Effector memory CD8-positive, alpha-beta T cell (primary cell): ENCODE measurements around the gene PTPRM.

Source experiments
- ATAC-seq: fragments of 150-1000 bp; cut with Tn5 transposase; replicated peaks from 2 replicates; pipeline ENCODE4 v1.10.0; 2021; ENCODE audit warnings: mild to moderate bottlenecking, moderate library complexity
- DNase-seq, 3 experiments: peaks; one replicate each; pipeline ENCODE4 v3.0.0; 2021
- H3K27ac Mint-ChIP-seq, 2 donors: one replicate each; pipeline ENCODE4 v1.8.0; 2022; ENCODE audit warnings: mild to moderate bottlenecking in 2 of 2, mixed read lengths in 2 of 2, moderate library complexity in 2 of 2
- H3K27me3 Mint-ChIP-seq, 2 donors: one replicate each; pipeline ENCODE4 v1.8.0; 2022; ENCODE audit warnings: mixed read lengths in 2 of 2
- H3K36me3 Mint-ChIP-seq: one replicate; pipeline ENCODE4 v1.8.0; 2022; ENCODE audit warnings: mild to moderate bottlenecking, moderate library complexity, mixed read lengths; ENCODE audit not compliant: insufficient read depth
- H3K4me1 Mint-ChIP-seq, 2 donors: one replicate each; pipeline ENCODE4 v1.8.0; 2022; ENCODE audit warnings: low read depth in 2 of 2, mixed read lengths in 2 of 2
- H3K4me3 Mint-ChIP-seq, 2 donors: one replicate each; pipeline ENCODE4 v1.8.0; 2022; ENCODE audit warnings: mild to moderate bottlenecking in 2 of 2, mixed read lengths in 2 of 2, moderate library complexity in 2 of 2
- H3K9me3 Mint-ChIP-seq, 2 donors: one replicate each; pipeline ENCODE4 v1.8.0; 2022; ENCODE audit warnings: mixed read lengths in 2 of 2

The PTPRM gene

DNA sequence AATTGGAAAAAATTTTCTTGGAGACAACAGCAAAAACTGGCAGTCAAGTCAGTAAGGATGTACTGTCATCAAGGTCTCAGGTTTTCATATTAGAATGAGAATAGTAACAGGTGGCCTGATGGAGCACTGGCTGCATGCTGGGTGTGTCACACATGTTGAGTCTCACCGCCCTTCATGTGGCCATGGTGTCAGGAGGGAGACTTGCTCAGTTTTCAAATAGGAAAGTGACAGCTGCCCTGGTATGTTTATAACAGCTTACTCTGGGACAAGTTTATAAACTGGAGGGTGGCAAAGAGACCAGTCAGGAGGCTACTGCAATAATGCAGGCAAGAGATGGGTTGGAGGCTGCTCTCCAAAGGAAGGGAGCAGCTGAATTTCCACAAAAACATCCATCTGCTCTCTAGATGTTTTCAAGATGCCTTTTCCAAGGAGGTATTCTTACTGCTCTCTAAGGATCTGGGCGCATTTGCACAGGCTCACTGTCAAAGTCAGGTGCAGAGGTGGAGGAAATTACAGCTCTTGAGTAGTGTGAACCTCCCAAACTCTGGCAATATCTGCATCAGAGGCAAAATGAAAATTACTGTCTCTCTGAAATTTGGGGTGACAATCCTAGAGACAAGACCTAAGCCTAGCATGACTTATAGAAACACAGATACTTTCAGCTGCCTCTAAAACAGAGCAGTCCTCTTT is 720.2 kb downstream of the PTPRM start:
- H3K27ac Mint-ChIP-seq = no peak overlapping the region
- H3K4me1 Mint-ChIP-seq = no peaks in the 10 kb centered on the region
- no peak overlapping the region for H3K4me3 Mint-ChIP-seq
- no peaks in the 10 kb centered on the region for H3K27me3 Mint-ChIP-seq
- DNase-seq (no peak), ATAC-seq (no peak)
- H3K36me3 Mint-ChIP-seq = no peaks in the 10 kb centered on the region
- no peaks in the 10 kb centered on the region for H3K9me3 Mint-ChIP-seq

DNA sequence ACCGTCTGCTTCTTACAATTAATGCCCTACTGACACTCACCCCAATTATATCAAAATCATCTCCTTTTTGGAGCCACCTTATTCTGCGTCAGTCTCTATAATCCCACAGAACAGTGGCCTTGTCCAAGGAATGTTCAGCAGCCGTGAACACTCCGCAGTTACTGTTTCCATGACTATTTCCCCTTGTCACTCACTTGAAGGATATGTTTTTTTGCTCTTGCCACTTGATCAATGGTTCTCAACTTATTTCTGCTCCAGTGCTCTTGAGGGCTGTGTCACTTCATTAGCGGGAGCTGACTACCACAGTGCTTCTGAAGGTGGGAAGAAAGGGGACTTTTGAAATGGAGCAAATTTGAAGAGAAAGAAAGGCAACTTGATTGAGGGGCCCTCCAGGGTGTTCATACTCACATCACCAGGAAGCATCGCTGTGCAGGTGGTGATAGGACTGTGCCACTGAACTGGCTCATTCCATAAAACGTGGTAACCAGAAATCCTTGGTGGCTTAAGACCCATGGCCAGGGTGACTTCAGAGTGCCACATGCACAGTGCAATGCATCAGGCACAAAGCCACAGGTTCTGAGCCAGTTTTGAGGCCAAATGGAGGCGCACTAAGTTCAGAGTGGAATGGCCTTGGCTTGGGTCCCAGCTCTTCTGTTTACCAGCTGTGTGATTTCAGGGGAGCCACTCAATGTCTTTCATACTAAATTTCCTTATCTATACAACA is 721.5 kb downstream of the PTPRM start:
- no peaks in the 10 kb centered on the region for H3K27me3 Mint-ChIP-seq
- H3K4me3 Mint-ChIP-seq = no peak overlapping the region
- H3K36me3 Mint-ChIP-seq = no peaks in the 10 kb centered on the region
- no peaks in the 10 kb centered on the region for H3K4me1 Mint-ChIP-seq
- DNase-seq (no peak), ATAC-seq (no peak)
- H3K27ac Mint-ChIP-seq = no peak overlapping the region
- H3K9me3 Mint-ChIP-seq = no peaks in the 10 kb centered on the region

GRCh38 chr18:8290435-8290834 is 723.3 kb downstream of the PTPRM start:
- Mint-ChIP-seq H3K36me3 (peaks cover 3% of the 10 kb centered on the region), H3K27ac (no peak overlapping the region), H3K27me3 (no peaks in the 10 kb centered on the region), H3K9me3 (no peaks in the 10 kb centered on the region), H3K4me3 (no peak overlapping the region), H3K4me1 (no peaks in the 10 kb centered on the region)
- DNase-seq (no peak), ATAC-seq (no peak)

GRCh38 chr18:8290913-8291312 is 723.8 kb downstream of the PTPRM start:
- Mint-ChIP-seq H3K9me3 (no peaks in the 10 kb centered on the region), H3K36me3 (peaks cover 3% of the 10 kb centered on the region), H3K27me3 (no peaks in the 10 kb centered on the region), H3K27ac (no peak overlapping the region), H3K4me1 (no peaks in the 10 kb centered on the region), H3K4me3 (no peak overlapping the region)
- no peak for ATAC-seq
- no peak for DNase-seq

DNA sequence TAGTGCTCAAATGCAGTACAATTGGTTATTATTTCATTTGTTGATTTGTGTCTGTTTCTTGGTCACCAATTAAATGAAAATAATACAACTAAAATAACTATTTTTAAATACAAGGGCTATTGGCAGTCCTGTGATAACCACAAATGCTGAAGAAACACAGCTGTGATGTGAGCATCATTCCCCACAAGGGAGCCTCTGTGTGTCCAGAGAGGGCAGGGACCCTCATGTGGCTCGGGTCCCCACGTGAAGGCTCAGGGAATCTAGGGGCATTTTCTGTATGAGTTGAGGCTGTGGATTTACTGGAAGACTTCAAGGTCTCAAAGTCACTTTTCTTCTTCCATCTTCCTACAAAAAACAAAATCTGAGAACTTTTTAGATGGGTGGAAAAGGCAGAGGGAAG is 726.1 kb downstream of the PTPRM start:
- no peaks in the 10 kb centered on the region for H3K4me1 Mint-ChIP-seq
- H3K9me3 Mint-ChIP-seq = no peaks in the 10 kb centered on the region
- no peaks in the 10 kb centered on the region for H3K27me3 Mint-ChIP-seq
- H3K36me3 Mint-ChIP-seq = peaks cover 3% of the 10 kb centered on the region
- H3K27ac Mint-ChIP-seq = no peak overlapping the region
- ATAC-seq = no peak
- H3K4me3 Mint-ChIP-seq = no peak overlapping the region
- no peak for DNase-seq

DNA sequence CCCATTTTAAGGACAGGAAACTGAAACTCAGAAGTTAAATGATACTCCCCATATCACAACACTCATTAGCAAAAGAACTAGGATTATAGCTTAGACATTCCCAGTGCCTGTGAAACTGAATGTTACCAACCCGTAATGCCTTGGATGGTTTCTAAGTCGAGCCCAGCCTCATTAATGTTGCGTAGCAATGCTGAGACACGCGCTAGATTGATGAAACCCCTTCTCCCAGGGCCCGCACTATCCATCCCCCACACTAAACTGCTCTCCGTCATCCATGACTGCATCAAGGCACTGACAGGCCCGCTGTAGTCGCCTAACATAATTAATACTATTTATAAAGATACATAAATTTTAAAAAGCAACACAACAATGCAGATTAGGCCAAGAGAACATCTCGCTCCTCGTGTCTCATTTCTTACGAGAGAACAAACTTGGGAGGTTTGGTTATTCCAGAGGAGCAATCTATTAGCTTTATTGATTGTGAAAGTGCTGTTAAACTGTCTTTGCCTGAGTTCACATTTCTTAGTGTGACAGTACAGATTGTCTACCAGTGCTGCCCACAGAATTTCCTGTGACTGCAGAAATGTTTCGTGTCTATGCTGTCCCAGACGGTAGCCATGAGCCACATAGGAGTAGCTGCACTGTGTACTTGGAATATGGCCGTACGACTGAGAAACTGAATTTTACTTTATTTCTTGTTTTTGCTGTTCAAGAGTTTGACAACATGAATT is 729.9 kb downstream of the PTPRM start:
- Mint-ChIP-seq H3K4me3 (no peak overlapping the region), H3K9me3 (no peaks in the 10 kb centered on the region), H3K27me3 (no peaks in the 10 kb centered on the region), H3K4me1 (no peaks in the 10 kb centered on the region), H3K27ac (no peak overlapping the region), H3K36me3 (peaks cover 3% of the 10 kb centered on the region)
- no peak for DNase-seq
- ATAC-seq = no peak

GRCh38 chr18:8298186-8298585 is 731.1 kb downstream of the PTPRM start:
- Mint-ChIP-seq H3K4me1 (no peaks in the 10 kb centered on the region), H3K9me3 (no peaks in the 10 kb centered on the region), H3K4me3 (no peak overlapping the region), H3K27me3 (no peaks in the 10 kb centered on the region), H3K27ac (no peak overlapping the region), H3K36me3 (peaks cover 3% of the 10 kb centered on the region)
- no peak for ATAC-seq
- no peak for DNase-seq

- no peaks in the 10 kb centered on the region for H3K4me1 Mint-ChIP-seq
- no peak overlapping the region for H3K4me3 Mint-ChIP-seq
- peaks cover 6% of the 10 kb centered on the region for H3K36me3 Mint-ChIP-seq
- DNase-seq = no peak
- H3K9me3 Mint-ChIP-seq = no peaks in the 10 kb centered on the region
- no peak for ATAC-seq
- no peak overlapping the region for H3K27ac Mint-ChIP-seq
- H3K27me3 Mint-ChIP-seq = no peaks in the 10 kb centered on the region
These were observed 732.2 kb downstream of the PTPRM start for GRCh38 chr18:8299054-8299980.

GRCh38 chr18:8300751-8301410 is 733.8 kb downstream of the PTPRM start:
- no peak for DNase-seq

GRCh38 chr18:8301427-8302172 is 734.5 kb downstream of the PTPRM start:
- no peak for DNase-seq
- Mint-ChIP-seq H3K36me3 (peaks cover 3% of the 10 kb centered on the region), H3K4me3 (no peak overlapping the region), H3K27me3 (no peaks in the 10 kb centered on the region), H3K9me3 (no peaks in the 10 kb centered on the region), H3K27ac (no peak overlapping the region), H3K4me1 (no peaks in the 10 kb centered on the region)
- ATAC-seq = no peak

More at GRCh38 chr18:8300751-8301410, 733.8 kb downstream of the PTPRM start:
- no peaks in the 10 kb centered on the region for H3K27me3 Mint-ChIP-seq
- H3K9me3 Mint-ChIP-seq = no peaks in the 10 kb centered on the region
- H3K36me3 Mint-ChIP-seq = peaks cover 3% of the 10 kb centered on the region
- no peaks in the 10 kb centered on the region for H3K4me1 Mint-ChIP-seq
- no peak overlapping the region for H3K4me3 Mint-ChIP-seq
- no peak overlapping the region for H3K27ac Mint-ChIP-seq
- ATAC-seq = no peak

DNA sequence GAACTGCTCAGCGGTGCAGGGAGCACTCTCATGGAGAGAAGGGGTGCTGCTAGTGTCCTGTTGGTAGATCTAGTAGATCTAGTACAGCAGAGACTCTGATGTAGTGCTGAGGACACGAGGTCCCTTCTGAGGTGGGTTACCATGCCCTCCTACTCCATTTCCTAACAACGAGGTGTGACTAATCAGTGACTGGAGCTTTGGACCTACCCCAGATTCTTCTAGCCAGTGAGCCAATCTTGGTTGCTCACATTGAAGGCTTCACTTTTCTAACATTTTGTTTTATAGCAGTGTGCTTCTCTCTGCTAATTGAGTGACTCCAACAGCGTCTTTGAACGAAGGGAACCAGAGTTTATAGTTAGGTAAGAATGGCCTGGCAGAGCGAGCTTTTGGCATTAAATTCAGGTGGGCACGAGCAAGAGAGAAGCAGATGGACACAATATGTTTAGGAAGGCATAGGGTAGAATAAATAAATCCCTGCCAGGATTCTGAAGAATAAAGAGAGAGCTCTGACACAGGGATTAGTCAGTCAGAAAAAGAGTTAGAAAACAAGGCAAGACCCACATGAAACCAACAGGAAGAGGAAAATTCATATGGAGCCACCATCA is 736.1 kb downstream of the PTPRM start:
- no peak overlapping the region for H3K4me3 Mint-ChIP-seq
- ATAC-seq (no peak), DNase-seq (no peak)
- no peak overlapping the region for H3K27ac Mint-ChIP-seq
- H3K36me3 Mint-ChIP-seq = peaks cover 3% of the 10 kb centered on the region
- H3K9me3 Mint-ChIP-seq = no peaks in the 10 kb centered on the region
- H3K27me3 Mint-ChIP-seq = no peaks in the 10 kb centered on the region
- H3K4me1 Mint-ChIP-seq = no peaks in the 10 kb centered on the region

DNA sequence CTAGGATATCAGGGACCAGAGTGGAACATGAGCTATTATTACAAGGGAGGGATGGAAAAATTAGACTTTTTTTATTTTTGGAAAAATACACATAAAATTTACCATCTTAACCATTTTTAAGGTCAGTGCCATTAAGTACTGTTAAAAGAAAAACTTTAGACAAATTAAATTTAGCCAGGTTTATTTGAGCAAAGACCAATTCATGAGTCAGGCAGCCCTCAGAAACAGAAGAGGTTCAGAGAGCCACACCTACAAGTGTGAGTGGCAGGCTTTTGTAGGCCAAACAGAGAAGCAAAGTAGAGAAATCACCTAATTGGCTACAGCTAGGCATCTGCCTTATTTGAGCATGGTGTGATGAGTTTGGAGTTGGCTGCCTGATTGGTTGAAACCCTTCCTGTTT is 740.8 kb downstream of the PTPRM start:
- ATAC-seq (no peak), DNase-seq (no peak)
- no peaks in the 10 kb centered on the region for H3K4me1 Mint-ChIP-seq
- H3K27ac Mint-ChIP-seq = no peak overlapping the region
- H3K36me3 Mint-ChIP-seq = peaks cover 3% of the 10 kb centered on the region
- H3K9me3 Mint-ChIP-seq = no peaks in the 10 kb centered on the region
- no peaks in the 10 kb centered on the region for H3K27me3 Mint-ChIP-seq
- no peak overlapping the region for H3K4me3 Mint-ChIP-seq
